Ovary (tissue), 3 donors: ENCODE measurements around the gene RAB3B.

Experiments
- CTCF ChIP-seq, 3 donors: fragments of 450-650 bp in 2 of 3; fragments of 200-600 bp in 1 of 3; IDR thresholded peaks; one replicate each; pipeline versions ENCODE4 v1.5.1 to v1.8.0; 2016 to 2022; ENCODE audit warnings: antibody characterized with exemption in 3 of 3, mild to moderate bottlenecking in 1 of 3
- EP300 ChIP-seq: sonication (generic); formaldehyde crosslinking; IDR thresholded peaks from one replicate; pipeline ENCODE4 v1.6.1; 2017; ENCODE audit warnings: antibody characterized with exemption
- POLR2A ChIP-seq: fragments of 450-650 bp; IDR thresholded peaks from one replicate; pipeline ENCODE4 v1.6.1; 2017; ENCODE audit warnings: antibody characterized with exemption, mild to moderate bottlenecking, moderate library complexity
- donor health status: DM: no; HTN: no; CAD: no.

- TF ChIP-seq CTCF (IDR thresholded peaks at IDR 0.05) (no peak), EP300 (no peak), POLR2A (no peak)
Observed at GRCh38 chr1:51861669-51862068, 128.8 kb downstream of the RAB3B start.
